GM21515 (cell line): Measurements from ENCODE around the gene PTGS1.
"Not testable (repeated sequence)": the region's sequence is repeated elsewhere in the genome, so short reads cannot be mapped to it uniquely, and the experiment has no call there.

Experiments
- ATAC-seq: cut with Tn5 transposase; IDR thresholded peaks from one replicate; pipeline ENCODE4 v1.9.1; 2021; ENCODE audit not compliant: unreplicated experiment

The PTGS1 gene

DNA sequence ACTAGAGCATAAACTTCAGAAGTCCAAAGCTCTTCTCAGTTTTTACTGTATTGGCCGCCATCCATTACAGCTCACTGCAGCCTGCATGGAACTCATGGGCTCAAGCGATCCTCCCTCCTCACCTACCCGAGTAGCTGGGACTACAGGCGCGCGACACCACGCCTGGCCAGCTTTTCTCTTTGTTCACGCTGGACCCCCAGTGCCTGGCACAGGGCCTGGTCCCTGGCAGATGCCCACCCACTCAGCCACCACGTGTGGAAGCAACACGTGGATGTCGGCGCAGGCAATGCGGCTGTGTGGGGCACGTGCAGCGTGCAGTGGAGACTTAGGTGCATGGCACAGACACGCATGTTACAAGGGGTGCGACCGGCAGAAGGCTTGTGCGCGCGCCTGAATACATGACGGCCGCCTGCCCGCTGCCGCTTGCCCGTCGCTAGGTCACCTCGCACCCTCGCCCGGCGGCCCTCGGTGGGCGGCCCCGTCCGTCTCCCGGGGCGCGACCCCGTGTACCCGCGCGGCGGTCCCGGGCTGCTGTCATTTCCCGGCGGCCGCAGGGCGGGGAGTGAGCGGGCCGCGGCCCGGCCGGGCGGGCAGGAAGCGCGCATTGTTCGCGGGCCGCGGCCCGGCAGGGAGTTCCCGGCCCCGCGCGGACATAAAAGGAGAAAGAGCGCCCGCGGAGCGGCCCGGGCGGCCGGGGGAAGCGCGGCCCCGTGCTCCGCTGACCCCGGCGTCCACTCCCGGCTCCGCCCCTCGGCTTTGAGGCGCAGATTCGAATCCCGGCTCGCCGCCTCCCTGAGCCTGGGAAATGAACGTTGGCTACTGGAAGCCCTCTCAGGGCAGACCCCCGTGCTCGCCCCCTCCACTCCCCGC, 24.1 kb upstream of the PTGS1 start:
- ATAC-seq, result no peak

DNA sequence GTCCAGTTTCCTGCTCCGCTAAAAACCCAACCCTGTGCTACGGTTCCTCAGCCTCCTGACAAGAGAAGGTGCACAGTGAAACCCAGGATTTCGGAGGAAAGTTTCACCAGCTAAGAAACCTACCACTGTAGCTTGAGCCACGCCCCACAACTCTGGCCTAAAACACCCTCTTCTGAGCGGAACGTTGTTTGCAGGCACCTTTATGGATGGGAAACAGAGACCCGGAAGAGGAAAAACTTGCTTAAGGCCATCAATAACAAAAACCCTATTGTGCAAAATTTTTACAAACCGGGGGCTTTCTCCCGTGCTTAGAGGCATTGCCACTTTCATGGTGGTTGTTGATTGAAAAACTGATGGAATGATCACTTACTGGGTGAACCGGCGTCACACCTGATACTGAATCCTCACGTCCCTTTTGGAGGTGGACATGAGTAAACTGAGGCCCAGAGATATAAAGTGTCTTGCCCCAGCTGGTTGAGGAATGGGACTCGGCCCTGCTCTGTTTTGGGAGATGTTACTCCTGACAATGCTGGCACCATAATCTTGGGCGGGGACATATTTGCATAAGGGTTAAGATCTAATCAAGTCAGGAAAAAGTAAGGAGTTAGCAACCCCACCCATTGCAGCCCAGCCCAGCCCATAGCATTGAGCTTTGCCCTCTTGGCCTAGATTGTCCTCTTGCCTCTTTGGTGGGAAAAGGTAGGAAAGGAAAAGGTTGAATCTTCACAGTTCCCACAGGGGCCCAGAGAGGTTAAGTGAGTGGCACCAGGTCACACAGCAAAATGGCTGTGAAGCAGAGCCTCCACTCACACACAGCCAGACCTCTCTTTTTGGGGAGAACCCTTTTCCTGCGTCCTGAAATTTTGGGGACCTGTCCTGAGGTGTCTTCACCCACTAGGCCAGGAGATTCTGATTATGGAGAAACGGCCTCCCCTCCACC, 23.2 kb upstream of the PTGS1 start:
- ATAC-seq, result no peak

DNA sequence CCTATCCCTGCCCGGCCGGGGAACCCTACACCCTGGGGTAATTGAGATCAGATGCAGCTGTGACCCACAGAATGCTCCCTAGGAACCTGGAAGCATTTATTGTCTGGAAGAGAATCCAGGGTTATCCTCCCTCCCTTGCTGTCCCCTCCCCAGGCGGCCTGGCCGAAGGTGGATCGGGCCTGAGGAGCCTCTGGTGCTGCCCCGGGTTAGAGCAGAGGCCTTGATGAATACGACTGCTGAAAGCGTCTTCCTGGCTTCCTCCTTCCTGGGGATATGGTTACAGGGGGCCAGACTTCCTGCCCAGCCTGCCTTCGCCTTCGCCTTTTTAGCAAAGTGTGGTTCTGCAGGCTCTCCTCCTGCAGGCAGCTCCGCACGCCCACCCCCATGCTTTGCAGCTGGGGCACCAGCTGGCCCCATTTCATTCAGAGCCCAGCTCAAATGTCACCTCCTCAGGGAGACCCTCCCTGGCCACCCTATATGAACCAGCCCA, 22.5 kb upstream of the PTGS1 start:
- no peak for ATAC-seq

DNA sequence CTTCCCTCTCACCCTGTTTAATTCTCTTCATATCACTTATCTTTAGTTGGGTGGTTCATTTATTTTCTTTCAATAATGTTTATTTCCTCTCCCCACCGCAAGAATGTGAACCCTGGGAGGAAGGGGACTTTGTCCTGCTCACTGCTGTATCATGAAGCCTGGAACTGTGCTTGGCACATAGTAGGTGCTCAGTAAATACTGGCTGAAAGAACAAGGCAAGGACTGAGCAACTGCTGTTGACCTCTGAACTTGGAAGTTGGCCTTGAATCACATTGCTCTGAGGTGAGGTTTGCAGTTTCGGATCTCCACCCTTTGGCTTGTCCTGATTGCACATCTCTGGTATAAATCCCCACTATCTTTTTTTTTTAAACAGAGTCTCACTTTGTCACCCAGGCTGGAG, 22.0 kb upstream of the PTGS1 start:
- ATAC-seq, result no peak

DNA sequence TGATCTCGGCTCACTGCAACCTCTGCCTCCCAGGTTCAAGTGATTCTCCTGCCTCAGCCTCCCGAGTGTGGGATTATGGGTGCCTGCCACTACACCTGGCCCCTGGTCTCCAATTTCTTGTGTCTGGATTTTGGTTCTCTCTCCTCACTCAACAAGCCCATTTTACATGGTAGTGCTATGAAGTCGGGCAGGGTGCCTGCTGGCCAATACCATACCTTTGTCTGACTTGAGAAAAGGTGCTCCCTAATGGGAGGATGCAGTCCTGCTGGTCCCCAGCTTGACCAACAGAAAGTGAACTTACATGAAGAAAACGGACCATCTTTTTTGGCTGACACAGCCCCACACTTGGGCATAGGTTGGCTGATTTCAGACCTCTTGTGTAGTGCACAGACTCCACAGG, 21.6 kb upstream of the PTGS1 start:
- no peak for ATAC-seq

DNA sequence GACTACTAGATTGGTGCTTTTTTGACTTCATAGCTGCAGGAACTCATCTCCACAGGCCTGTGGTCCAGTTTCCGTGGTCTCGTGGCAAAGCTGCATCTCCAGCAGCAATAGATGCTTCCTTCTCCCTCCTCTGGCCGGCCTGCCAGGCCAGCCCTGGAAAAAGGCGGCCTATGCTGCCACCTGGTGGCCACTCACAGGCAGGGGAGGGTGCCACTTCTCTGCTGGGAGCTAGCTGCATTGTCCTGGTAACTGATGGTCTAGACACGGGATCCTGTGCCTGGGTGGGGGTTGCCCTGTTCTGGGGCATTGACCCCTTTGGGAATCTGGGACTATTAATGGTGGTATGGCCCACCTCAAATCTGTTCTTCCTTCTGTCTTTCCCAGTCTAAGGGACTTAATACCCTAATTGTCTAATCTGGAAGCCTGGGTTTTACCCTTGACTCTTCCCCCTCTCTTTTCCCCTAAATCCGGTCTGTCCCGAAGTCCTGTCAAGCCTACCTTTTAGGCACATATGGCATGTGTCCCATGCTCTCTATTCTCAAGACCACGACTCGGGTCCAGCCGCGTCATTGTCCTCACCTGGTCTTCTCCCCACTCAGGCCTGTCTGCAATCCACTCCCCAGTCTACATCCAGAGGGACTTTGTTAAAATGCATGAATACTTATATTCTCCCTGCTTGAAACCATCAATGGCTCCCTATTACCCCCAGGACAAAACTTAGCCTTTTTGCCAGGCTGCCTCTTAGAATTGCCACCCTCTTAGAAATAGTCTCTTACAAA, 20.1 kb upstream of the PTGS1 start:
- peak; percentile 86 for ATAC-seq

DNA sequence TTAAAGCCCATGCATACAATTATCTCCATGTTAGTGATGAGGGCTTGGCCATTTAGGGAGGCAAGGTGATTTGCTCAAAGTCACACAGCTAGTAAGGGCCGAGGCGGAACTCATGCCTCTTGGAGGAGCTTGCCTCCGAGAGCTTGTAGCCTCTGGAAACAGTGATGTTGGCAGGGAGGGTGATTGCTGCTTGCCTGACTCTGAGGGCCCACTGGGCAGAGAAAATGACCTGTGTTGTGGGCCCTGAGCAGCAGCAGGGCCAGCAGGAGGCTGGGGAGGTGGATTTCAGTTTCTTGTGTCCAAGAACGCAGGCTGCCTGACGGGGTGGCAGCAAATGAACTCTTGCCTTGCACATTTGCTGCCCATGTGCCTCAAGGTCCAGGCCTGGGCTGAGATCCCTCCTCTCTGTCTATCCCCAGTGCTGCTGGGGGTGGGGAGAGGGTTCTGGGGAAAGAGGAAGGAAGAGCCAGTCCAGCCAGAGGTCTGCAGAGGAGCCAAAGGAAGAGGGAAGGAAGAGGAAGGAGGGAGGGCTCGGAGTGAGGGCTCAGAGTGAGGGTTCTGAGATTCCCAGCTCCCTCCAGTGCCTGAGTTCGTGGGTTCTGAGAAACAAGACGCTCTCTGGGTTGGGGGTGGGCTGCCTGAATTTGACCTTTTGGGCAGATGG, 16.2 kb upstream of the PTGS1 start:
- ATAC-seq, result no peak

DNA sequence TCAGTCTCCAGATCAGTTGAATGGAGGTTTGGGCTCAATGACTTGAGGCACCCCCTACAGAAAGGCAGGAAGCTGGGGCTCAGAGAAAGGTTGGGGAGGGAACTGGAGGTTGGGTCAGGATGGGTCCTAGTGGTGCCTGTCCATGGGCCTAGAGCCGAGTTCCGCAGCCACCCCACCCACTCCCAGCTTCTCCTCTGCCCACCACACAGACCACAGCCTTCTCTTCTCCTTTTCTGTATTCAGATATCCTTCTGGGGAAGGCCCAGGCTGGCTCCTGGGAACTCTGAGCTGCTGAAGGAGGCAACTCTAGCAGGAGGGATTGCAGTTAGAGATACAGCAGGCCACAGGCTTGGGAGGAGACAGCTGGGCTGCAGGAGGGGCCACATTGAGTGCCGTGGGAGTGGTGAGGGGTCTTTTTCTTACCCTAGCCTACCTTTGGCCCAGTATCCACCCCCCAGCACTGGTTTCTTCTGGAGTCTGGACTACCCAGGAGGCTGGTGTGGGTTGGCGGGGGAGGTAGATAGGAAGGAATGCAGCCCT, 15.4 kb upstream of the PTGS1 start:
- no peak for ATAC-seq

DNA sequence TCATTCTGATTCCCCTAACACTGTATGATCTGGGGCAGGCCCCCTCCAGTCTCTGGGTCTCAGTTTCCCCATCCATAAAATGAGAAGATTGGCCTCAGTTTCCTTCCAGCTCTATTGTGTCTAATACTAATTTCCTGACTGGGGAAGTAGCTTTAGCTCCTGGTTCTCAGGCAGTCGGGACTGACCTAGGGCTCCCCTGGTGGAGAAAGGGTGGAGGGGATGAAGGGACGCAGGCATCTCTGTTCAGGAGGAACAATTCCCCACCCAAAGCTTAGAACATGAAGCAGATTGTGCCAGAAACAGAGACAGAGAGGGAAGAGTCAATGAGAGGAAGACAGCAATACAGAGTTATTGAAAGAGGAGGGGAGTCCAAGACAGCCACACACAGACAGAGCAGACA, 14.2 kb upstream of the PTGS1 start:
- ATAC-seq, result no peak

DNA sequence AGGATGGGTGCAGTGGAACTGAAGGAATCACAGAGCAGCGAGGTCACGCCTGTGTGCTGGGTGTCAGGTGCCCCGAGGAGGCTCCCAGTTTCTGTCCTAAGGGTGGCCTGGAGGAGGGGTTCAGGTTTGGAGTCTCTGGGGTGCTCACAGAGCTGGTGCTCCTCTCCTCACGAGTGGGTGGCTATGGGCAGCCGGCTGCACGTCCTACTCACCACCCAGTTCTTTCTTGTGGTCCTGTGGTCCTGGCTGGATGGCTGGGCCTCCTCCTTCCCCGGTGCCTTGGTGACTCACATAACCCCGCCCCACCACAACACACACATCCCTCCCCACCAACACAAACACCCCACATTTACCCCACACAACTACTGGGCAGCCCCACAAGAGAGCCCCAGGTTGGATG, 9.9 kb upstream of the PTGS1 start:
- ATAC-seq, result no peak

DNA sequence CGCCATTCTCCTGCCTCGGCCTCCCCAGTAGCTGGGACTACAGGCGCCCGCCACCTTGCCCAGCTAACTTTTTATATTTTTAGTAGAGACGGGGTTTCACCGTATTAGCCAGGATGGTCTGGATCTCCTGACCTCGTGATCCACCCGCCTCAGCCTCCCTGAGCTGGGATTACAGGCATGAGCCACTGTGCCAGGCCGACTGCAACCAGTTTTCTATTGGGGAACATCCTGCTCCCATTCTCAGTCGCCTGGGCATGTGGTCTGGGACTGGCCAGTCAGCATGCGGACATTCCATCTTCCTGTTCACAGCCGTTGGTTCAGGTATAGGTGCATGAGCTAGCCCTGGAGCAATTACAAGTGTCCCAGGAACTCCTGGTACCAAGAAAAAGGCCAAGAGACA, 7.7 kb upstream of the PTGS1 start:
- ATAC-seq, result not testable (repeated sequence)

DNA sequence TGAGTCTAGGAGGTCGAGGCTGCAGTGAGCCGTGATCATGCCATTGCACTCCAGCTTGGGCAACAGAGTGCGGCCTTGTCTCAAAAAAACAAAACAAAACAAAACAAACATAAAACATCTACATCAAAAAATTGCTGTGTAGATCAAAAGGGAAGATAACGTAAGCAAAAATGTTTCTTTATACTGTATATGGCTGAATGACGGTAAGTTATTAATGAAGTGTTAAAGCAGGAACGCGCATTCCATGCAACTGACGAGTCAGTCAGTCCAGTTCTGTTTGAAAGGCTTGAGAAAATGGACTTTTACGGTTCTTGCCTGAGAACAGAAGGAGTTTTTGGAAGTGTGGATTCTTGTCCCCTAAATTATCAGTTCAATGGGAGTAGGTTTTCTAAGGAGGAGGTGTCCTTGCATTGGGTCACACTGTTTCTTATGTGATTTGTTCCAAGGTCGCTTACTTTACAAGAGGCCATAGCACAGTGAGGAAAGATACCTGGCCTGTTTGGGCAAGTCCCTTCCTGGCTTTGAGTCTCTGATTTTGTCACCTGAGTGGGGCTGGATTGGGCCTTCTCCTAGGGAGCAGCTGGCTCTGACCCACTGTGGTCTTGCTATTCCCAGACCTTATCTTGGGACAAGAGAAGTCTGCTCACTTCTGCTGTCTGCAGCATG, 6.6 kb upstream of the PTGS1 start:
- ATAC-seq, result no peak

DNA sequence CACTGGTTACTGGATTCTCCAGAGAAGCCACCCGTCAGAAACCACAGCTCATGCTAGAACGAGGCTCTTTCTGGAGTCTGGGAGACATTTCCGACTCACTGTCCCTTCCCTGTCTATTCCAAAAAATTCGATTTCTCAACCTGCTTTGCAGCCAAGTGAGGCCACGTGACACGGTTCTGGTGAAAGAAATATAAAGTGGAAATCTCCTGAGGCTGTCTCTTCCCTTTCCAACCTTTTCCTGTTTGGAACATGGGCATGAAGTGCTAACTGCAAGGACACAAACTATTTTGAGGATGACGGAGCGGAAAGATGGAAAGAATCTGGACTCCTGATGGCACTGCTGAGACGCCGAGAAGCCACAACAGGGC, 6.1 kb upstream of the PTGS1 start:
- no peak for ATAC-seq

DNA sequence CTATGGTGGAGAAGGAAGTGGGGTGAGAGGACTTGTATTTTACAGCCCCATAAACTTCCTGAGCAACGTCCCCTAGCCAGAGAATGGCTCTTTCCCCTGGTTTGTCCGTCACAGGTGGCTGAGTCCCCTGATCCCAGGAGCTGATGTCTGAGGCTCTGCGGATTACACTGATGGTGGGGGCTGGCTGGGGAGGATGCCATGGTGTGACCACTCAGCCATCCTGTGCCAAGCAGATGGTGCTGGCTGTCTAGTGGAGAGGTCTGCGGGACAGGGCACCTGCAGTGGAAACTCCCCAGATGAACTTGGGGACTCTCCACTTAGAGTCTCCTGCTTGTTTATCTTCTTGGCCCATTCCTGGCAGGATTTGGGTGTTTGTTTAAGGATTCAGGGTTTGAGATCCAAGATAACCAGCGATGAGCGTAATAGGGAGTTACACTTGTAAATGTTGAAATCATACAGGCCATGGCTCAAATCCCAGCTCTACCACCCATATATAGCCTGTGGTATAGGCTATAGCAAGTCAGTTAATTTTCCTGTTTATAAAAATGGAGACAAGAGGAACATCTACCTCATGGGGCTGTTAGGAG, 4.7 kb upstream of the PTGS1 start:
- no peak for ATAC-seq

DNA sequence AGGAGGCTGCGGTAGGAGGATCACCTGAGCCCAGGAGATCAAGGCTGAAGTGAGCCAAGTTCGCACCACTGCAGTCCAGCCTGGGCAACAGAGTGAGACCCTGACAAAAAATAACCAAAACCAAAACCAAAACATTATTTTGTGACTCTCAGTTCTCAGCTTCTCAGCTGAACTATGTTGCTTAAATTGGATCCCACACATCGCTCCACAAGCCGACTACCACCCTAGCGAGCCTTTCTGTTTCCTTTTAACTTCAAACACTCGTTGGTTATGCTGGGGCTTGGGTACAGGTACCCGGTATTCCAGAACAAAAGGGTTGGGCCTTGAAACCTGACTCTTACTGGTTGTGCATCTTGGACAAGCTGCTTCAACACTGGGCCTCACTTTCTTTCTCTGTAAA, 3.8 kb upstream of the PTGS1 start:
- no peak for ATAC-seq

DNA sequence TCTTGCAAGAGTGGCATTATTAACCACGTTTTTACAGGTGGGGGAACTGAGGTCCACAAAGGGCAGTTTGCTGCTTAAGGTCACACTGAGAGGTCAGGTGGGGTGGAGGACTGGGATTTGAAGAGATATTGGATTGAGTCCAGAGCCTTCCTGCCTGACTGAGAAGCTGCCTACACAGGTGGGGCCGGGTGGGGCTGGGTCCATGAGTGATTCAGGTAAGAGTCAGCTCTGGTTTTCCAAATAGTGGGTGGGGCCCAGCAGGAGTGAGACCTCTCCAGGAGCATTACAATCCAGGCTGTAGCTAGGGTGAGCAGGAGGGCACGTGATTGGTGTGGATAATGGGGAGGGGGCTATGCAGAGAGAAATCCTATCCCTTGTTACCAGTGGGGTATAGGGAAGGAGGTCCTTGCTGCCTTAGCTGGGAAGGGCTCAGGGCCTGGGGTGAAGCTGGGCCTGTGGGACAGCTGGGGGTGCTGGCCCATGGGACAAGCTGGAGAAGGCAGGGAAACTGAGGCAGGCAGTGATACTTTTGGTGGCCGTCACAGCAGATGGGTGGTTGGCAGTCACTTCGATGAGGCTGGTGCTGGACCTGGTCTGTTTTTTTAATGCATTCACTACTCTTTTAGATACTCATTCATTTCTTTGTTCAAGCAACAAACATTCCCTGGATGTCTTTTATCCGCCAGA, 2.9 kb upstream of the PTGS1 start:
- ATAC-seq, result no peak

DNA sequence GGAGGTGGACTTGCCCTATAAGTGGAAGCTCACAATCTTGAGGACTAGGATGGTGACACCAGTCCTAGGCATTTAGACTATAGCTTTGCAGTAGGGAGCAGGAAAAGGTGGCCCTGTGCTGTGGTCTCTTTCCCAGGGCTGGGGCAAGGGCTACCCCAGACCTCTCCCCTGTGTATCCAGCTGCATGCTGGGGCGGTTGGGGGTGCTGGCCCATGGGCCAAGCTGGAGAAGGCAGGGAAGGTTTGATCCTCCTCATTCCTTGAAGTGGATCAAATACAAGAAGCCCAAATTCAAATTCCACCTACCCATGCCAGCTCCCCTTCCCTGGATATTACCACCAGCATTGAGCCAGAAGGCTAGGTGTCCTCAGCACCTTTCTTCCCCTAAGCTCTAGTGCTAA, 2.2 kb upstream of the PTGS1 start:
- ATAC-seq, result no peak

DNA sequence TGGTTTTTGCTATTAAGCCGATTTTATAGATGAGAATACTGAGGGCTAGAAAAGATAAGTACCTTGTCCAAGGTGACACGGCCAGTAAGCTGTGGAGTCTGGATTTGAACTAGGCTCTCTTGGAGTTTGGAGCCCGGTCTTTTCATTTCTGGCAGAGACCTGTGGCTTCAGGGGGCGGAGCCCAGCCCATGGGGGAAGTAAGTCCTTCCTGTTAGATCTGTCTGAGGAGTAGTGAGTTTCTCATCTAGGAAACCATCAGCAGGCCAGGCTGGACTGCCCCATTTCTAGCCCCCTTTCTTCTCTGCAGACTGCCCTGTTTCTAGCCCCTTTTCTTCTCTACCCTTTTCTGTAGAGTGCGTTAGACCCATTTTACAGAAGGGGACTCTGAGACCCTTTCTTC, 521 bp upstream of the PTGS1 start:
- ATAC-seq, result no peak

DNA sequence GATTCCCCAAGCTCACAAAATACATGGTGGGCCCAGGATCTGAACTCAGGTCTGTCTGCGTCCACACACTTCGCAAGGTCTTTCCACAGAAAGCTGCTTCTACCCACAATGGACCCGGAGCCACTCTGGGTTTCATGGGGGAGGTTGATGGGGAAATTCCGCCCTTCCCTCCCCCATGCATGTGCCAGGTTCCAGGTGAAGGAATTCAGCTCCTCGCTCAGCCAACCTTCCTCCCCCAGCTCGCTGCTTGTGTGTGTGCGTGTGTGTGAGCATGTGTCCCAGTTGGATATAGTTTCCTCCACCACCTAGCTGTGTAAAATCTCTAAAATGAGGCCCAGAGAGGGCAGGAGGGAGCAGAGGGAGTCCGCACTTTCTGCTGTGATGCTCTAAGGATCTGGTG, 1.0 kb downstream of the PTGS1 start:
- no peak for ATAC-seq
